Right lobe of liver (tissue), 6 donors: ENCODE data around the gene SLC17A4. TPM values are rescaled to one million over a fixed set of nuclear protein-coding genes. Genes with fewer than 3 reads are reported as not detected.

Experiments used
- ATAC-seq, 4 donors: fragments of 200-7000 bp; cut with Tn5 transposase; one replicate each; pipeline ENCODE4 v1.9.1; 2020; ENCODE audit warnings: mild to moderate bottlenecking in 4 of 4, moderate library complexity in 4 of 4
- DNase-seq, 3 donors: peaks; one replicate each; pipeline ENCODE4 v3.0.0-alpha.2; 2020
- H3K27ac ChIP-seq, 3 donors: fragments of 200-600 bp; one replicate each; pipeline ENCODE4 v1.8.0; 2022
- H3K27me3 ChIP-seq, 2 donors: fragments of 200-600 bp; one replicate each; pipeline ENCODE4 v1.8.0; 2022
- H3K36me3 ChIP-seq, 4 donors: fragments of 200-600 bp; sonication (generic) in 1 of 4; one replicate each; pipeline versions ENCODE4 v1.5.1 to v1.8.0; 2017 to 2022; ENCODE audit warnings: control low read depth in 1 of 4
- H3K4me1 ChIP-seq, 4 donors: fragments of 200-600 bp; sonication (generic) in 1 of 4; one replicate each; pipeline versions ENCODE4 v1.5.1 to v1.8.0; 2017 to 2022; ENCODE audit warnings: control low read depth in 1 of 4
- H3K4me3 ChIP-seq, 3 donors: fragments of 200-600 bp; one replicate each; pipeline ENCODE4 v1.8.0; 2022
- H3K9me3 ChIP-seq, 4 donors: fragments of 200-600 bp; sonication (generic) in 1 of 4; one replicate each; pipeline versions ENCODE4 v1.5.1 to v1.8.0; 2017 to 2022; ENCODE audit warnings: control low read depth in 1 of 4
- POLR2A ChIP-seq: fragments of 450-650 bp; IDR thresholded peaks from one replicate; pipeline ENCODE4 v1.6.1; 2017; ENCODE audit warnings: antibody characterized with exemption, mild to moderate bottlenecking
- WGBS: methylation state at CpG from one replicate; pipeline ENCODE4 v1.1.6; 2018; ENCODE audit warnings: low coverage, low lambda C conversion rate; ENCODE audit not compliant: insufficient coverage; ENCODE audit errors: missing lambda C conversion rate; 5-methylcytosine and 5-hydroxymethylcytosine counted together
- intact Hi-C, 2 donors: fragments of 100-400 bp; cut with DNase I; formaldehyde crosslinking; loops; one replicate each; pipeline versions ENCODE4 v1.11.2 to v1.14.1; 2022
- total RNA-seq, 6 experiments: library from RNA; depleted of rRNA in 2 of 6; stranded (reverse); fragments of >200 nt in 2 of 6; fragmentation: NEBNext Ultra II Directional in 3 of 6; extraction: Animal tissue kit (Norgen Biotek cat#: 25700) in 3 of 6; gene quantifications; one replicate each; pipeline versions ENCODE4 v1.1.0 to v1.2.4, GENCODE V29; 2016 to 2023
- TF ChIP-seq, protein P1 (sequence below), 4 donors: fragments of 200-600 bp in 3 of 4; fragments of 450-650 bp in 1 of 4; IDR thresholded peaks; one replicate each; pipeline versions ENCODE4 v1.5.1 to v1.8.0; 2016 to 2022; ENCODE audit warnings: antibody characterized with exemption in 4 of 4, mild to moderate bottlenecking in 2 of 4
- donor health status: DM: no; HTN: yes; CAD: no.
- donor health status: DM: no; HTN: no; CAD: no.
- donor health status: DM: no; HTN: no; CAD: no.
- donor health status: DM: no; HTN: yes; CAD: no.
- donor health status: DM: no; HTN: yes; CAD: no.

The SLC17A4 gene
- total RNA-seq, 6 experiments from 2014 or later: 6.8 to 23.7 (median 19.5) TPM

DNA sequence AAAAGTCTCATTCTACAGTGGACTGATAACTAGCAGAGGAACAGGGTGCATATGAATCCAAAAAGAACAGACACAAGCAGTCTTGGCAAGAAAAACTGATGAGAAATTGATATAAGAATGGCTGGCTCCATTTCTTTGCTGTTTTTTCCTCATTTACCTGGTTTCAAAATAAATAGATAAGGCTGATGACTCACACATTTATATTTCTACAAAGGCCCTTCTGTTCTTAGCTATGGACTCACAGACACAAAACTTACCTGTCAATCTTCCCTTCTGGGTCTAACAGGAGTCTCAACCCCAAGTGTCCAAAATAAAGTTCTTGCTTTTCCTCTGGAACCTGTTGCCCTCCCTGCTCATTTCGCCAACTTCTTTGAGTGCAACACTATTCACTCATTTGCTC lies 941 bp downstream of the SLC17A4 start:
- TF ChIP-seq POLR2A: no peak
- TF ChIP-seq, protein P1, sequence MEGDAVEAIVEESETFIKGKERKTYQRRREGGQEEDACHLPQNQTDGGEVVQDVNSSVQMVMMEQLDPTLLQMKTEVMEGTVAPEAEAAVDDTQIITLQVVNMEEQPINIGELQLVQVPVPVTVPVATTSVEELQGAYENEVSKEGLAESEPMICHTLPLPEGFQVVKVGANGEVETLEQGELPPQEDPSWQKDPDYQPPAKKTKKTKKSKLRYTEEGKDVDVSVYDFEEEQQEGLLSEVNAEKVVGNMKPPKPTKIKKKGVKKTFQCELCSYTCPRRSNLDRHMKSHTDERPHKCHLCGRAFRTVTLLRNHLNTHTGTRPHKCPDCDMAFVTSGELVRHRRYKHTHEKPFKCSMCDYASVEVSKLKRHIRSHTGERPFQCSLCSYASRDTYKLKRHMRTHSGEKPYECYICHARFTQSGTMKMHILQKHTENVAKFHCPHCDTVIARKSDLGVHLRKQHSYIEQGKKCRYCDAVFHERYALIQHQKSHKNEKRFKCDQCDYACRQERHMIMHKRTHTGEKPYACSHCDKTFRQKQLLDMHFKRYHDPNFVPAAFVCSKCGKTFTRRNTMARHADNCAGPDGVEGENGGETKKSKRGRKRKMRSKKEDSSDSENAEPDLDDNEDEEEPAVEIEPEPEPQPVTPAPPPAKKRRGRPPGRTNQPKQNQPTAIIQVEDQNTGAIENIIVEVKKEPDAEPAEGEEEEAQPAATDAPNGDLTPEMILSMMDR (IDR thresholded peaks at IDR 0.05): no peak
- 36% methylated on average over 1 of the region's 1 CpG for whole genome bisulfite sequencing
- peak overlapping the region; percentile 82 to 92 (median 89) for H3K27ac ChIP-seq
- no peaks in the 10 kb centered on the region for H3K36me3 ChIP-seq
- no peaks in the 10 kb centered on the region for H3K9me3 ChIP-seq
- peak overlapping the region; percentile 44 to 54 (median 49) for H3K4me3 ChIP-seq
- H3K27me3 ChIP-seq: no peaks in the 10 kb centered on the region
- peaks cover 0 to 33% (median 2%) of the 10 kb centered on the region in 4 donors for H3K4me1 ChIP-seq
- ATAC-seq: peak in 3 of 4 donors; percentile 8 to 41 (median 25)
- no peak for DNase-seq
- intact Hi-C loops: no loop called here

DNA sequence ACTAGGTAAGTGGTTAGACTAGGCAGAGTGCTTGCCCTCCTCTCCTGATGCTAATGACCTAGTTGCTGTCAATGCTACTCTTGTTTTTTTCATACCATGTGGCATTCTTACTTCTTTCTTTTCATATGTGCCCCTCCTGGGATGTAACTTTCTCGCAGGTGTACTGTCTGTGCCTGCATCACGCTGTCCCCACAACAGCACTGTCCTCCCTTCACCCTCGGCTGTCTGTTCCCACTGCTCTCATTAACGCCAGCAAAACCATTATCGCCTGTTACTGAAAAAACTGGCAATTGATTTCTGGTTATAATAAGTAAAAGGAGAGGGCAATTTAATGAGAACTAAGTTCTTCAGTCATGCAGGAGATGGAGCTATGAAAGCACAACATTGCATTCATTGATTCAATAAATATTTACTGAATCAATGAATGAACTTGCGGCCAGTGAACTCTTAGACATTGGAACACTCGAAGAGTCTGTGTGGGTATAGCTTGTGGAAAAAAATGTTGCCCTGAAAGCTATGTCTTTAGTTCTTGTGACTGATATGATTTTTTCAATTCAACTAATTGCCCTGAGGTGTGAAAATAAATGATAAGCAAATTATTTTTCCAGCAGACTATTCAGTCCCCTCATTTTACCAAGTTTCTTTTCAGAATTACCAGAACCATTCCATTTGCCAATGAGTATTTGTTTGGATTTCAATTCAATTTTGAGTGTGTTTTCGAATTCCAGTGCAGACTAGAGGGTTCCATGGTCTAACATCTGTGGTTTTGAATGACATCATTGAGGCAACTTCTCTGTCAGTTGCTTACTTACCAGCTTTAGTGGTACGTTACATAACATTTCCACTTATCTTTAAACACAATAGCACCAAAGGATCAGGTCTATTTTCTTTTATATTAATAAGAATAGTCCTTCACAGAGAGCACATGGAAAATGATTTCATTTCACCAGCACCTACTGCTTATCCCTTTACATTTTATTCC lies 2.1 kb downstream of the SLC17A4 start:
- no peaks in the 10 kb centered on the region for H3K27me3 ChIP-seq
- H3K9me3 ChIP-seq: no peaks in the 10 kb centered on the region
- WGBS: 30% methylated on average over 9 of the region's 9 CpGs
- H3K4me1 ChIP-seq: peaks cover 0 to 33% (median 2%) of the 10 kb centered on the region in 4 donors
- intact Hi-C loops: no loop called here
- H3K36me3 ChIP-seq: peaks cover 0 to 3% (median 0%) of the 10 kb centered on the region in 4 donors
- H3K4me3 ChIP-seq: peak overlapping the region; percentile 44 to 54 (median 49)
- ATAC-seq: peak; percentile 72 to 84 (median 81)
- DNase-seq: peak in 2 of 3 donors; percentile 53 to 54
- TF ChIP-seq, protein P1 (IDR thresholded peaks at IDR 0.05): peak in 2 of 4 donors; percentile 7 to 20
- TF ChIP-seq POLR2A: no peak
- H3K27ac ChIP-seq: peak overlapping the region; percentile 82 to 92 (median 89)

GRCh38 chr6:25757936-25758642 lies 3.5 kb downstream of the SLC17A4 start:
- no peaks in the 10 kb centered on the region for H3K9me3 ChIP-seq
- H3K27ac ChIP-seq: peak overlapping the region; percentile 82 to 92 (median 89)
- 22% methylated on average over 5 of the region's 6 CpGs for WGBS
- TF ChIP-seq, protein P1 (IDR thresholded peaks at IDR 0.05): no peak
- TF ChIP-seq POLR2A: no peak
- peaks cover 0 to 33% (median 2%) of the 10 kb centered on the region in 4 donors for H3K4me1 ChIP-seq
- peak overlapping the region; percentile 4 to 49 (median 8) for H3K4me3 ChIP-seq
- DNase-seq (no peak), ATAC-seq (peak; percentile 11 to 39 (median 18))
- H3K27me3 ChIP-seq: no peaks in the 10 kb centered on the region
- intact Hi-C loops: no loop called here
- peaks cover 0 to 13% (median 2%) of the 10 kb centered on the region in 4 donors for H3K36me3 ChIP-seq

DNA sequence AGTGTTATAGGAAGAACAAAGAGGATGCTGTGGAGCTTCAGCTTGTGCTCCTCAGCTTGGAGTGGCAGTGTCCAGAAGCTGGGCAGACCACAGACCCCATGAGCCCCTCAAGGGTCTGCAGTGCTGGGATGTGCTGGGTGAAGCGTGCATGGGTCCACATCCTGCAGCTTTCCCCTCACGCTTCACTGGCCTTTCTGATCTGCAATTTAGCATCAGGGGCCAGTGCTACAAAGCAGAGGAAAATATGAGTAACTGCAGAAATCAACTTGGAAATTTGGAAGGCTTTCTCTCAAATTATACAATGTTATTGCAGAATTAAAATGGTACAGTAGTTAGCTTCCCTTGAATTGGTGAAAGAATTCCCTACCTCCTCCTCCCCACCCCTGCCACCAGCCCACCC lies 10.1 kb downstream of the SLC17A4 start:
- Histone ChIP-seq H3K4me3 (no peak overlapping the region), H3K9me3 (no peaks in the 10 kb centered on the region), H3K36me3 (peaks cover 0 to 29% (median 3%) of the 10 kb centered on the region in 4 donors), H3K27ac (no peak overlapping the region), H3K27me3 (no peaks in the 10 kb centered on the region), H3K4me1 (no peaks in the 10 kb centered on the region)
- ATAC-seq (no peak), DNase-seq (no peak)
- WGBS: 100% methylated on average over 1 of the region's 2 CpGs
- TF ChIP-seq, protein P1 (IDR thresholded peaks at IDR 0.05): no peak
- TF ChIP-seq POLR2A: no peak
- intact Hi-C loops: no loop called here
